Omental fat pad (tissue), 4 donors: ENCODE results near the gene SEL1L3. TPM values are rescaled to one million over a fixed set of nuclear protein-coding genes. Genes with fewer than 3 reads are reported as not detected.

Experiments
- ATAC-seq: fragments of 150-250 bp; one replicate; pipeline ENCODE4 v1.9.1; 2016; ENCODE audit warnings: mild to moderate bottlenecking, moderate library complexity; ENCODE audit not compliant: low FRiP score
- DNase-seq: peaks from one replicate; pipeline ENCODE4 v3.0.0-alpha.2; 2019; ENCODE audit warnings: low spot score
- CTCF ChIP-seq, 3 donors: fragments of 450-650 bp; IDR thresholded peaks; one replicate each; pipeline ENCODE4 v1.5.1; 2016 to 2017; ENCODE audit warnings: antibody characterized with exemption in 3 of 3, mild to moderate bottlenecking in 3 of 3, moderate library complexity in 2 of 3
- total RNA-seq, 4 donors: library from RNA; depleted of rRNA; stranded (reverse); fragments of >200 nt; gene quantifications; one replicate each; pipeline ENCODE4 v1.1.0, GENCODE V29; 2016

SEL1L3 gene
- total RNA-seq, 4 donors from 2014 or later = 15.8 to 29.9 (median 21.4) TPM

GRCh38 chr4:25792200-25792791, 70.5 kb downstream of the SEL1L3 start:
- ATAC-seq = no peak
- no peak for DNase-seq
- TF ChIP-seq CTCF (IDR thresholded peaks at IDR 0.05) = no peak

- ATAC-seq (no peak), DNase-seq (no peak)
- no peak for TF ChIP-seq CTCF (IDR thresholded peaks at IDR 0.05)
Measured at GRCh38 chr4:25790024-25790423, 72.8 kb downstream of the SEL1L3 start.

- ATAC-seq = peak; percentile 9
- no peak for DNase-seq
- TF ChIP-seq CTCF (IDR thresholded peaks at IDR 0.05) = no peak
Measured at GRCh38 chr4:25788703-25789238, 74.0 kb downstream of the SEL1L3 start.

- no peak for TF ChIP-seq CTCF (IDR thresholded peaks at IDR 0.05)
- ATAC-seq = no peak
- no peak for DNase-seq
Measured at GRCh38 chr4:25786497-25787065, 76.2 kb downstream of the SEL1L3 start.

DNA sequence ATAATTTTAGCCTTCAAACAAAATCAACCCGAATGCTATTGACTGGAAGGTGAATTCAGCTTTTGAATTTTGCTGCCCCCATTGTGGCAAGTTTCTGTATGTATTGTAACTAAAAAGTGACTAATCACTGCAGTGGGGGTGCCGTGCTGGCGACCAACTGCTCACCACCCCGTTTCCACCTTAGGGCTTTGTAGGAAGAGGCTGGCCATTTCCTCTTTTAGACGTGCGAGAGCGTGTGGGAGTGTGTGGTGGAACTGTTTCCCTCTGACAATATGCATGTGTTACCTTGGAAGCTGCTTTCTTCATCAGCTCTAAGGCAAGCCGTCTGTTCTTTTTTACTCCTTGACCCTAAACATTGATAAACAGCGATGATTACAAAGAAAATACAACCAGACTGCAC, 78.8 kb downstream of the SEL1L3 start:
- DNase-seq = no peak
- ATAC-seq = no peak
- no peak for TF ChIP-seq CTCF (IDR thresholded peaks at IDR 0.05)

DNA sequence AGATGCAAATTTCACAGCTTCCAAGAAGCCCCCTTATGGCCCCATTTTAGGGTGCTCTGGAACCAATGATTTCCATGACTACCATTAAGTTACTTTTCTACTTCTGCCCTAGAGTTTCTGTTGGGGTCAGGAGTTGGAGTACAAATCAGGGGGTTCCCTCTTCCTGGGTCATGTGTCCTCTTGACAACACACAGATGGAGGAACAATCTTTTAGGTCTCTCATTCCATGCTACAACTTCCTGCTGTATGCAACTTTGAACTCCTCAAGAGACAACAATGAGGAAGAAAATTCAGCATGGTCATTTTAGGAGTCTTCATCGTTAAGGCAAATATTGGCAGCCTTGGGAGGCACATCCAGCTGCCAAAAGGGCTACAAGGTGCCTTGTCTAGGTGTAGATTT, 79.7 kb downstream of the SEL1L3 start:
- ATAC-seq (no peak), DNase-seq (no peak)
- TF ChIP-seq CTCF (IDR thresholded peaks at IDR 0.05) = no peak

DNA sequence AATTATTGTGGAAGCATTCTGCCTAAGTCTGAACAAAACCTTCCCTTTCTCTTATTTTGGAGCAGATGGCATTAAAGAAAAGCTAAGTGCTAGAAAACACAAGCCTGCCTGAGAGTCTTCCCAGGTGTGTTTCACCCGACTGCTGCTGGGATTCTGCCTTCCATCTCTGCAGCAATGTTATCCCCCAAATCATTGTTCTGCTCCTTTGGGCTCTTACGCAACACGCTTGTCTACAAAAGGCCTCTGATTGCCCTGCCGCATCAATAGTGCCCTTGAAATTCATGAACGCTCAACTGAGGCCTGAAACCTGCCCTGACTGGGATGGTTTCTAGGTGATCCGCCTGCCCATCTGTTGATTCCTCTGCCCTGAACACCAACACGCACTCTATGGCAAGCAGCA, 80.3 kb downstream of the SEL1L3 start:
- ATAC-seq = no peak
- no peak for DNase-seq
- TF ChIP-seq CTCF (IDR thresholded peaks at IDR 0.05) = no peak
